HepG2 (cell line): ENCODE measurements around the gene KLHL3. TPM values are rescaled to one million over a fixed set of nuclear protein-coding genes. Genes with fewer than 3 reads are reported as not detected.

ENCODE experiments used
- ATAC-seq: fragments of 200-7000 bp; cut with Tn5 transposase; 3 replicates; pipeline ENCODE4 v1.9.1; 2020; ENCODE audit warnings: mild to moderate bottlenecking, moderate library complexity
- BruUV-seq: library from RNA; stranded (reverse); fragments of 400-500 nt; replicated peaks from 2 replicates; lab custom pipeline; 2021; lab: Mats Ljungman, UMichigan
- CTCF ChIA-PET: fragments of 300-600 bp; formaldehyde crosslinking; extraction: SDS; loops from one replicate; lab custom pipeline; 2021; ENCODE audit warnings: low total read pairs, inconsistent platforms, low intra/inter-chr PET ratio; lab: Yijun Ruan, JAX
- POLR2A ChIA-PET: fragments of 350-600 bp; sonication (Branson Sonifier 250); formaldehyde crosslinking; loops from one replicate; lab custom pipeline; 2020; ENCODE audit warnings: antibody characterized with exemption, inconsistent platforms; lab: Yijun Ruan, JAX
- DNase-seq: peaks from one replicate; pipeline ENCODE4 v3.0.0-alpha.2; 2015; ENCODE audit warnings: low spot score
- FAIRE-seq: peaks from 3 replicates; lab custom pipeline; 2011; peaks lifted over from hg19 to GRCh38; lab: Jason Lieb, UNC
- H2AFZ ChIP-seq: one replicate; pipeline ENCODE4 v1.6.1; 2011; ENCODE audit warnings: low read length, inconsistent platforms
- H3K27ac ChIP-seq: fragments of 300-600 bp; 3 replicates; pipeline ENCODE4 v1.8.0; 2011; ENCODE audit warnings: mixed run types, mild to moderate bottlenecking, mixed read lengths, low read length, inconsistent platforms; ENCODE audit not compliant: insufficient read depth; ENCODE audit errors: extremely low read length
- H3K27me3 ChIP-seq, 2 experiments: fragments of 200-600 bp in 1 of 2; 2 replicates in 1 of 2; 3 replicates in 1 of 2; pipeline versions ENCODE4 v1.6.0 to v1.8.0; 2011; ENCODE audit warnings: low read length in 2 of 2, mild to moderate bottlenecking in 2 of 2, moderate library complexity in 2 of 2, inconsistent platforms in 1 of 2; ENCODE audit not compliant: insufficient read depth in 2 of 2, control insufficient read depth in 1 of 2
- H3K36me3 ChIP-seq, 2 experiments: fragments of 200-600 bp in 1 of 2; replicated peaks in 1 of 2; 2 replicates in 1 of 2; 3 replicates in 1 of 2; pipeline versions ENCODE4 v1.5.1 to v1.8.0; 2011; ENCODE audit warnings: low read length in 2 of 2, inconsistent platforms in 1 of 2; ENCODE audit not compliant: insufficient read depth in 2 of 2, control insufficient read depth in 1 of 2
- H3K4me1 ChIP-seq: 2 replicates; pipeline ENCODE4 v1.5.1; 2012; ENCODE audit warnings: low read length, inconsistent platforms; ENCODE audit not compliant: insufficient read depth
- H3K4me2 ChIP-seq: 2 replicates; pipeline ENCODE4 v1.6.0; 2011; ENCODE audit warnings: low read depth, low read length, inconsistent platforms
- H3K4me3 ChIP-seq, 3 experiments: fragments of 200-600 bp in 1 of 3; sonication (generic), shearing (Covaris generic) in 1 of 3; replicated peaks in 1 of 3; 2 replicates each; pipeline ENCODE4 v1.5.1; 2011 to 2016; ENCODE audit warnings: low read length in 3 of 3, inconsistent platforms in 2 of 3, low read depth in 2 of 3, mild to moderate bottlenecking in 2 of 3, control low read depth in 1 of 3, mixed read lengths in 1 of 3; ENCODE audit not compliant: insufficient read depth in 1 of 3
- H3K79me2 ChIP-seq: one replicate; pipeline ENCODE4 v1.6.1; 2011; ENCODE audit warnings: low read length, inconsistent platforms; ENCODE audit not compliant: insufficient read depth
- H3K9ac ChIP-seq: 2 replicates; pipeline ENCODE4 v1.6.0; 2011; ENCODE audit warnings: mild to moderate bottlenecking, low read depth, low read length, inconsistent platforms; ENCODE audit not compliant: insufficient read depth
- H3K9me3 ChIP-seq: 2 replicates; pipeline ENCODE4 v1.5.1; 2012; ENCODE audit warnings: mild to moderate bottlenecking, low read length
- H4K20me1 ChIP-seq: 2 replicates; pipeline ENCODE4 v1.6.0; 2011; ENCODE audit warnings: inconsistent platforms, mild to moderate bottlenecking, low read length, moderate library complexity; ENCODE audit not compliant: insufficient read depth
- AGO2 ChIP-seq: fragments of 200-400 bp; formaldehyde crosslinking; optimal IDR thresholded peaks from 2 replicates; pipeline ENCODE3; 2017; ENCODE audit warnings: mild to moderate bottlenecking, low read depth, low read length, moderate library complexity
- ATF7-NPFF ChIP-seq: sonication (generic); formaldehyde crosslinking; IDR thresholded peaks from 2 replicates; pipeline ENCODE4 v1.8.1; 2023; ENCODE audit warnings: mild to moderate bottlenecking, low read depth, missing genetic modification reagents, moderate library complexity
- CBX2 ChIP-seq, 2 experiments: fragments of 200-600 bp in 1 of 2; sonication (generic); formaldehyde crosslinking in 1 of 2; IDR thresholded peaks; 2 replicates each; pipeline versions ENCODE4 v1.7.0 to v1.8.1; 2018 to 2022; ENCODE audit warnings: low read depth in 2 of 2, low read length in 1 of 2, mild to moderate bottlenecking in 1 of 2, missing genetic modification reagents in 1 of 2
- RCOR2 ChIP-seq: IDR thresholded peaks from 2 replicates; pipeline ENCODE4 v1.6.1; 2016; ENCODE audit warnings: missing biosample characterization, missing genetic modification reagents
- SNAPC5 ChIP-seq: sonication (generic); formaldehyde crosslinking; IDR thresholded peaks from 2 replicates; pipeline ENCODE4 v1.8.1; 2023; ENCODE audit warnings: mild to moderate bottlenecking, missing genetic modification reagents, borderline replicate concordance
- ZHX2 ChIP-seq, 2 experiments: sonication (generic) in 1 of 2; formaldehyde crosslinking in 1 of 2; IDR thresholded peaks; 2 replicates each; pipeline versions ENCODE4 v1.6.1 to v1.9.0; 2014 to 2022; ENCODE audit warnings: antibody characterized with exemption in 1 of 2, borderline replicate concordance in 1 of 2, inconsistent platforms in 1 of 2, low read depth in 1 of 2, missing genetic modification reagents in 1 of 2
- ZNF24 ChIP-seq: fragments of 450-650 bp; IDR thresholded peaks from 2 replicates; pipeline ENCODE4 v1.6.1; 2017; ENCODE audit warnings: antibody characterized with exemption, mild to moderate bottlenecking
- whole genome bisulfite sequencing: methylation state at CpG from one replicate; pipeline ENCODE4 v1.1.6; 2017; ENCODE audit warnings: low lambda C conversion rate; 5-methylcytosine and 5-hydroxymethylcytosine counted together
- in situ Hi-C: cut with HindIII; loops from 2 replicates; pipeline ENCODE4 v1.10.0; 2017; ENCODE audit warnings: low pct_unique_long_range_greater_than_20kb; ENCODE audit not compliant: extremely low pct_ligation_motif_present
- intact Hi-C: fragments of 100-400 bp; cut with micrococcal nuclease; formaldehyde crosslinking; loops from one replicate; pipeline ENCODE4 v1.10.0; 2022; ENCODE audit not compliant: unreplicated experiment
- polyA plus RNA-seq, 8 experiments: library from polyadenylated mRNA; depleted of rRNA in 3 of 8; stranded (reverse) in 7 of 8; unstranded in 1 of 8; fragments of >200 nt; fragmentation: Illumina TruSeq in 4 of 8; extraction: Trizol in 4 of 8; gene quantifications; 2 replicates each; pipeline versions ENCODE4 v1.2.1 to v1.2.3, GENCODE V29; 2011 to 2016; ENCODE audit warnings: low read depth in 4 of 8, missing spikeins in 1 of 8, mixed read lengths in 1 of 8; ENCODE audit not compliant: insufficient read depth in 1 of 8
- total RNA-seq, 5 experiments: library from RNA; depleted of rRNA; stranded (reverse); fragments of >200 nt; fragmentation: Illumina TruSeq; extraction: Trizol; gene quantifications; 2 replicates each; pipeline ENCODE4 v1.2.3, GENCODE V29; 2016; ENCODE audit warnings: low read depth in 1 of 5
- TF ChIP-seq, protein P1 (sequence below): sonication (generic); formaldehyde crosslinking; conservative IDR thresholded peaks from 2 replicates; pipeline ENCODE4 v1.8.0; 2022; ENCODE audit warnings: low read depth, missing genetic modification reagents
- TF ChIP-seq, protein P2 (sequence below): sonication (generic); formaldehyde crosslinking; IDR thresholded peaks from 2 replicates; pipeline ENCODE4 v1.9.0; 2021; ENCODE audit warnings: mild to moderate bottlenecking, missing genetic modification reagents

The KLHL3 gene
- total and polyA plus RNA-seq, 2 of the 13 experiments (the other 11 are each of a cell fraction or from before 2014, with no cell fraction given), result 0.02 to 0.08 TPM

GRCh38 chr5:137672001-137672400 lies 63.9 kb downstream of the KLHL3 start:
- ChIA-PET POLR2A (no interaction called here), CTCF (no interaction called here)
- Histone ChIP-seq H3K4me3 (no peak overlapping the region), H3K36me3 (no peaks in the 10 kb centered on the region), H3K27ac (no peak overlapping the region), H3K27me3 (no peaks in the 10 kb centered on the region), H3K79me2 (no peaks in the 10 kb centered on the region), H4K20me1 (no peaks in the 10 kb centered on the region), H3K9ac (no peak overlapping the region), H3K4me1 (peaks cover 10% of the 10 kb centered on the region), H3K4me2 (no peak overlapping the region), H2AFZ (no peak overlapping the region), H3K9me3 (no peaks in the 10 kb centered on the region)
- no peak for ATAC-seq
- no peak for DNase-seq
- FAIRE-seq, result no peak
- intact Hi-C loops, result no loop called here
- no TSS peak for BruUV-seq
- 64% methylated on average over 5 of the region's 6 CpGs for WGBS
- in situ Hi-C loops, result no loop called here
- TF ChIP-seq ATF7-NPFF, result no peak
- TF ChIP-seq, protein P1, sequence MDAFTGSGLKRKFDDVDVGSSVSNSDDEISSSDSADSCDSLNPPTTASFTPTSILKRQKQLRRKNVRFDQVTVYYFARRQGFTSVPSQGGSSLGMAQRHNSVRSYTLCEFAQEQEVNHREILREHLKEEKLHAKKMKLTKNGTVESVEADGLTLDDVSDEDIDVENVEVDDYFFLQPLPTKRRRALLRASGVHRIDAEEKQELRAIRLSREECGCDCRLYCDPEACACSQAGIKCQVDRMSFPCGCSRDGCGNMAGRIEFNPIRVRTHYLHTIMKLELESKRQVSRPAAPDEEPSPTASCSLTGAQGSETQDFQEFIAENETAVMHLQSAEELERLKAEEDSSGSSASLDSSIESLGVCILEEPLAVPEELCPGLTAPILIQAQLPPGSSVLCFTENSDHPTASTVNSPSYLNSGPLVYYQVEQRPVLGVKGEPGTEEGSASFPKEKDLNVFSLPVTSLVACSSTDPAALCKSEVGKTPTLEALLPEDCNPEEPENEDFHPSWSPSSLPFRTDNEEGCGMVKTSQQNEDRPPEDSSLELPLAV (CRISPR knock-in tag), result no peak
- TF ChIP-seq, protein P2, sequence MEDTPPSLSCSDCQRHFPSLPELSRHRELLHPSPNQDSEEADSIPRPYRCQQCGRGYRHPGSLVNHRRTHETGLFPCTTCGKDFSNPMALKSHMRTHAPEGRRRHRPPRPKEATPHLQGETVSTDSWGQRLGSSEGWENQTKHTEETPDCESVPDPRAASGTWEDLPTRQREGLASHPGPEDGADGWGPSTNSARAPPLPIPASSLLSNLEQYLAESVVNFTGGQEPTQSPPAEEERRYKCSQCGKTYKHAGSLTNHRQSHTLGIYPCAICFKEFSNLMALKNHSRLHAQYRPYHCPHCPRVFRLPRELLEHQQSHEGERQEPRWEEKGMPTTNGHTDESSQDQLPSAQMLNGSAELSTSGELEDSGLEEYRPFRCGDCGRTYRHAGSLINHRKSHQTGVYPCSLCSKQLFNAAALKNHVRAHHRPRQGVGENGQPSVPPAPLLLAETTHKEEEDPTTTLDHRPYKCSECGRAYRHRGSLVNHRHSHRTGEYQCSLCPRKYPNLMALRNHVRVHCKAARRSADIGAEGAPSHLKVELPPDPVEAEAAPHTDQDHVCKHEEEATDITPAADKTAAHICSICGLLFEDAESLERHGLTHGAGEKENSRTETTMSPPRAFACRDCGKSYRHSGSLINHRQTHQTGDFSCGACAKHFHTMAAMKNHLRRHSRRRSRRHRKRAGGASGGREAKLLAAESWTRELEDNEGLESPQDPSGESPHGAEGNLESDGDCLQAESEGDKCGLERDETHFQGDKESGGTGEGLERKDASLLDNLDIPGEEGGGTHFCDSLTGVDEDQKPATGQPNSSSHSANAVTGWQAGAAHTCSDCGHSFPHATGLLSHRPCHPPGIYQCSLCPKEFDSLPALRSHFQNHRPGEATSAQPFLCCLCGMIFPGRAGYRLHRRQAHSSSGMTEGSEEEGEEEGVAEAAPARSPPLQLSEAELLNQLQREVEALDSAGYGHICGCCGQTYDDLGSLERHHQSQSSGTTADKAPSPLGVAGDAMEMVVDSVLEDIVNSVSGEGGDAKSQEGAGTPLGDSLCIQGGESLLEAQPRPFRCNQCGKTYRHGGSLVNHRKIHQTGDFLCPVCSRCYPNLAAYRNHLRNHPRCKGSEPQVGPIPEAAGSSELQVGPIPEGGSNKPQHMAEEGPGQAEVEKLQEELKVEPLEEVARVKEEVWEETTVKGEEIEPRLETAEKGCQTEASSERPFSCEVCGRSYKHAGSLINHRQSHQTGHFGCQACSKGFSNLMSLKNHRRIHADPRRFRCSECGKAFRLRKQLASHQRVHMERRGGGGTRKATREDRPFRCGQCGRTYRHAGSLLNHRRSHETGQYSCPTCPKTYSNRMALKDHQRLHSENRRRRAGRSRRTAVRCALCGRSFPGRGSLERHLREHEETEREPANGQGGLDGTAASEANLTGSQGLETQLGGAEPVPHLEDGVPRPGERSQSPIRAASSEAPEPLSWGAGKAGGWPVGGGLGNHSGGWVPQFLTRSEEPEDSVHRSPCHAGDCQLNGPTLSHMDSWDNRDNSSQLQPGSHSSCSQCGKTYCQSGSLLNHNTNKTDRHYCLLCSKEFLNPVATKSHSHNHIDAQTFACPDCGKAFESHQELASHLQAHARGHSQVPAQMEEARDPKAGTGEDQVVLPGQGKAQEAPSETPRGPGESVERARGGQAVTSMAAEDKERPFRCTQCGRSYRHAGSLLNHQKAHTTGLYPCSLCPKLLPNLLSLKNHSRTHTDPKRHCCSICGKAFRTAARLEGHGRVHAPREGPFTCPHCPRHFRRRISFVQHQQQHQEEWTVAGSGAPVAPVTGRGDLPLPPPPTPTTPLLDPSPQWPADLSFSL (CRISPR knock-in tag), result no peak
- no peak for TF ChIP-seq CBX2 (IDR thresholded peaks at IDR 0.05; ENCODE audit: low read depth, low read length)
- no peak for TF ChIP-seq CBX2 (CRISPR knock-in tag; IDR thresholded peaks at IDR 0.05; ENCODE audit: low read depth)
- no peak for TF ChIP-seq ZNF24
- TF ChIP-seq SNAPC5 (CRISPR knock-in tag), result no peak
- no peak for TF ChIP-seq ZHX2 (IDR thresholded peaks at IDR 0.05; ENCODE audit: low read depth)
- no peak for TF ChIP-seq ZHX2 (CRISPR knock-in tag; IDR thresholded peaks at IDR 0.05; ENCODE audit: borderline replicate concordance)
- no peak for TF ChIP-seq RCOR2 (CRISPR knock-in tag)
- no peak for TF ChIP-seq AGO2
